NCI-H1105 (cell line): Measurements from ENCODE around the gene RRP8.

Source experiments
- DNase-seq: peaks from one replicate; lab custom pipeline; 2025; lab: John Stamatoyannopoulos, UW

RRP8 gene

GRCh38 chr11:6617315-6617781 is 13.9 kb upstream of the RRP8 start:
- DNase-seq, result no peak

- no peak for DNase-seq
Observed at GRCh38 chr11:6616596-6617250, 13.3 kb upstream of the RRP8 start.

- DNase-seq, result no peak
Observed at GRCh38 chr11:6615882-6616585, 12.6 kb upstream of the RRP8 start.

GRCh38 chr11:6615046-6615445 is 11.6 kb upstream of the RRP8 start:
- no peak for DNase-seq

- DNase-seq, result no peak
Observed at GRCh38 chr11:6614446-6614845, 11.0 kb upstream of the RRP8 start.

- DNase-seq, result no peak
Observed at GRCh38 chr11:6613496-6613895, 10.1 kb upstream of the RRP8 start.

- DNase-seq, result peak; percentile 93
Observed at GRCh38 chr11:6612213-6613041, 9.0 kb upstream of the RRP8 start, which contains the start of gene TAF10. Gene TAF10 (minus strand): TSS chr11:6612216. CDS start chr11:6612189, 27 bp downstream.

GRCh38 chr11:6611963-6612212 is 8.5 kb upstream of the RRP8 start:
- DNase-seq, result no peak

GRCh38 chr11:6611092-6611962 is 7.9 kb upstream of the RRP8 start:
- no peak for DNase-seq

GRCh38 chr11:6610591-6610990 is 7.2 kb upstream of the RRP8 start:
- DNase-seq, result no peak

- DNase-seq, result no peak
Observed at GRCh38 chr11:6609502-6610015, 6.1 kb upstream of the RRP8 start.

GRCh38 chr11:6608726-6609501 is 5.5 kb upstream of the RRP8 start:
- DNase-seq, result no peak

- DNase-seq, result no peak
Observed at GRCh38 chr11:6608011-6608410, 4.6 kb upstream of the RRP8 start.

GRCh38 chr11:6607190-6607795 is 3.9 kb upstream of the RRP8 start:
- DNase-seq, result no peak

- peak; percentile 3 for DNase-seq
Observed at GRCh38 chr11:6606471-6607189, 3.2 kb upstream of the RRP8 start.

GRCh38 chr11:6604790-6605189 is 1.4 kb upstream of the RRP8 start:
- DNase-seq, result no peak

- no peak for DNase-seq
Observed at GRCh38 chr11:6604081-6604626, 738 bp upstream of the RRP8 start.

GRCh38 chr11:6602096-6602940 is 1.1 kb downstream of the RRP8 start:
- no peak for DNase-seq

- DNase-seq, result no peak
Observed at GRCh38 chr11:6601041-6601461, 2.4 kb downstream of the RRP8 start.
